Sigmoid colon (tissue), 7 donors: ENCODE results near the gene ZNF575. TPM values are rescaled to one million over a fixed set of nuclear protein-coding genes. Genes with fewer than 3 reads are reported as not detected.
"Not testable (repeated sequence)": the region's sequence is repeated elsewhere in the genome, so short reads cannot be mapped to it uniquely, and the experiment has no call there.

Experiments
- DNase-seq: peaks from one replicate; pipeline ENCODE4 v3.0.0-alpha.2; 2019
- H3K27ac ChIP-seq, 4 donors: fragments of 200-600 bp; sonication (generic); one replicate each; pipeline ENCODE4 v1.5.1; 2016 to 2019; ENCODE audit warnings: mild to moderate bottlenecking in 1 of 4
- H3K27me3 ChIP-seq, 3 donors: fragments of 200-600 bp; sonication (generic); one replicate each; pipeline ENCODE4 v1.5.1; 2019; ENCODE audit warnings: mild to moderate bottlenecking in 1 of 3
- H3K36me3 ChIP-seq, 4 donors: fragments of 200-600 bp; sonication (generic); one replicate each; pipeline ENCODE4 v1.5.1; 2016 to 2019
- H3K4me1 ChIP-seq, 4 donors: fragments of 200-600 bp; sonication (generic); one replicate each; pipeline ENCODE4 v1.5.1; 2017 to 2019
- H3K4me3 ChIP-seq, 4 donors: fragments of 200-600 bp; sonication (generic); one replicate each; pipeline ENCODE4 v1.5.1; 2017 to 2019; ENCODE audit warnings: mild to moderate bottlenecking in 2 of 4, moderate library complexity in 1 of 4
- H3K9me3 ChIP-seq, 4 donors: fragments of 200-600 bp in 3 of 4; sonication (generic) in 3 of 4; one replicate each; pipeline versions ENCODE4 v1.5.1 to v1.6.1; 2013 to 2019
- CTCF ChIP-seq, 4 experiments: fragments of 450-650 bp in 3 of 4; fragments of 200-600 bp in 1 of 4; IDR thresholded peaks; one replicate each; pipeline ENCODE4 v1.5.1; 2016 to 2019; ENCODE audit warnings: antibody characterized with exemption in 4 of 4, mild to moderate bottlenecking in 3 of 4, moderate library complexity in 2 of 4
- EP300 ChIP-seq, 4 donors: sonication (generic); formaldehyde crosslinking; IDR thresholded peaks; one replicate each; pipeline ENCODE4 v1.6.1; 2017; ENCODE audit warnings: antibody characterized with exemption in 4 of 4
- POLR2A ChIP-seq, 2 donors: fragments of 450-650 bp; IDR thresholded peaks; one replicate each; pipeline ENCODE4 v1.6.1; 2016; ENCODE audit warnings: antibody characterized with exemption in 2 of 2, mild to moderate bottlenecking in 2 of 2, moderate library complexity in 2 of 2
- POLR2AphosphoS5 ChIP-seq, 4 donors: sonication (generic); formaldehyde crosslinking; IDR thresholded peaks; one replicate each; pipeline ENCODE4 v1.6.1; 2017; ENCODE audit warnings: antibody characterized with exemption in 4 of 4
- WGBS, 2 donors: extraction: QIAGEN DNeasy Blood & Tissue Kit; methylation state at CpG; one replicate each; pipeline ENCODE4 v1.1.7; 2013; 5-methylcytosine and 5-hydroxymethylcytosine counted together
- intact Hi-C: fragments of 100-400 bp; cut with DNase I; formaldehyde crosslinking; loops from one replicate; pipeline ENCODE4 v1.15.1; 2023
- polyA plus RNA-seq, 3 donors: library from polyadenylated mRNA; stranded (reverse); fragments of 200-250 nt; gene quantifications; one replicate each; pipeline ENCODE4 v1.2.3, GENCODE V29; 2013
- total RNA-seq, 4 donors: library from RNA; depleted of rRNA; stranded (reverse); fragments of >200 nt; gene quantifications; one replicate each; pipeline ENCODE4 v1.1.0, GENCODE V29; 2016
- donor health status: healthy with polysubstance abuse.
- donor health status: Bipolar disorder and iron deficiency.
- donor health status: healthy.

ZNF575 gene
- total and polyA plus RNA-seq, 7 donors, result 0.14 to 4.2 (median 4.1) TPM; not detected in 3

GRCh38 chr19:43545276-43545675, 12.3 kb downstream of the ZNF575 start:
- no peak for DNase-seq
- TF ChIP-seq EP300 (IDR thresholded peaks at IDR 0.05), result no peak
- TF ChIP-seq CTCF (IDR thresholded peaks at IDR 0.05), result no peak
- TF ChIP-seq POLR2AphosphoS5 (IDR thresholded peaks at IDR 0.05), result no peak
- Histone ChIP-seq H3K4me1 (no peaks in the 10 kb centered on the region), H3K27ac (no peak overlapping the region), H3K9me3 (no peaks in the 10 kb centered on the region), H3K4me3 (no peak overlapping the region), H3K27me3 (no peaks in the 10 kb centered on the region), H3K36me3 (peaks cover 0 to 76% (median 32%) of the 10 kb centered on the region in 4 donors)
- WGBS, 2 donors, result 87 to 88% methylated on average over 5 of the region's 5 CpGs
- intact Hi-C loops, result no loop called here

- TF ChIP-seq POLR2A (IDR thresholded peaks at IDR 0.05) (no peak), CTCF (IDR thresholded peaks at IDR 0.05) (no peak), EP300 (IDR thresholded peaks at IDR 0.05) (no peak)
- peaks cover 7 to 76% (median 34%) of the 10 kb centered on the region in 4 donors for H3K36me3 ChIP-seq
Observed at GRCh38 chr19:43545981-43546380, 13.0 kb downstream of the ZNF575 start.

GRCh38 chr19:43546581-43546980, 13.6 kb downstream of the ZNF575 start:
- intact Hi-C loops, result no loop called here
- peaks cover 13 to 76% (median 38%) of the 10 kb centered on the region in 4 donors for H3K36me3 ChIP-seq
- no peak overlapping the region for H3K4me3 ChIP-seq
- no peaks in the 10 kb centered on the region for H3K4me1 ChIP-seq
- 98 to 100% methylated on average over 3 of the region's 3 CpGs for WGBS, 2 donors
- no peak for DNase-seq
- H3K9me3 ChIP-seq, result no peaks in the 10 kb centered on the region
- H3K27ac ChIP-seq, result no peak overlapping the region
- H3K27me3 ChIP-seq, result no peaks in the 10 kb centered on the region
- TF ChIP-seq EP300 (IDR thresholded peaks at IDR 0.05) (no peak), POLR2AphosphoS5 (IDR thresholded peaks at IDR 0.05) (no peak), POLR2A (IDR thresholded peaks at IDR 0.05) (no peak), CTCF (IDR thresholded peaks at IDR 0.05) (no peak)

More at GRCh38 chr19:43545981-43546380, 13.0 kb downstream of the ZNF575 start:
- H3K4me1 ChIP-seq, result no peaks in the 10 kb centered on the region
- intact Hi-C loops, result no loop called here
- no peak overlapping the region for H3K4me3 ChIP-seq
- H3K9me3 ChIP-seq, result no peaks in the 10 kb centered on the region
- WGBS, 2 donors, result 88 to 90% methylated on average over 2 of the region's 2 CpGs
- no peak overlapping the region for H3K27ac ChIP-seq
- no peak for DNase-seq
- no peaks in the 10 kb centered on the region for H3K27me3 ChIP-seq

- WGBS, 2 donors, result 90 to 94% methylated on average over 20 of the region's 24 CpGs
- H3K9me3 ChIP-seq, H3K4me3 ChIP-seq, H3K27me3 ChIP-seq, intact Hi-C loops, H3K4me1 ChIP-seq, DNase-seq, H3K27ac ChIP-seq: not testable (repeated sequence)
- H3K36me3 ChIP-seq, result peaks cover 19 to 75% (median 47%) of the 10 kb centered on the region in 4 donors
Observed at GRCh38 chr19:43547926-43548325, 14.9 kb downstream of the ZNF575 start.

- intact Hi-C loops, result no loop called here
- Histone ChIP-seq H3K4me3 (no peak overlapping the region), H3K9me3 (no peaks in the 10 kb centered on the region), H3K27me3 (no peaks in the 10 kb centered on the region), H3K4me1 (no peaks in the 10 kb centered on the region), H3K27ac (no peak overlapping the region), H3K36me3 (peaks cover 19 to 75% (median 45%) of the 10 kb centered on the region in 4 donors)
- WGBS, 2 donors, result 89 to 93% methylated on average over 2 of the region's 2 CpGs
- no peak for DNase-seq
- no peak for TF ChIP-seq EP300 (IDR thresholded peaks at IDR 0.05)
- TF ChIP-seq CTCF (IDR thresholded peaks at IDR 0.05), result no peak
- TF ChIP-seq POLR2A (IDR thresholded peaks at IDR 0.05), result no peak
- no peak for TF ChIP-seq POLR2AphosphoS5 (IDR thresholded peaks at IDR 0.05)
Observed at GRCh38 chr19:43548706-43549105, 15.7 kb downstream of the ZNF575 start.
